ENCODE results near the gene SH3YL1. TPM values are rescaled to one million over a fixed set of nuclear protein-coding genes. Genes with fewer than 3 reads are reported as not detected.

Gene SH3YL1
- total and polyA plus RNA-seq, 10 donors: 30.6 to 72.8 (median 37.0) TPM

DNA sequence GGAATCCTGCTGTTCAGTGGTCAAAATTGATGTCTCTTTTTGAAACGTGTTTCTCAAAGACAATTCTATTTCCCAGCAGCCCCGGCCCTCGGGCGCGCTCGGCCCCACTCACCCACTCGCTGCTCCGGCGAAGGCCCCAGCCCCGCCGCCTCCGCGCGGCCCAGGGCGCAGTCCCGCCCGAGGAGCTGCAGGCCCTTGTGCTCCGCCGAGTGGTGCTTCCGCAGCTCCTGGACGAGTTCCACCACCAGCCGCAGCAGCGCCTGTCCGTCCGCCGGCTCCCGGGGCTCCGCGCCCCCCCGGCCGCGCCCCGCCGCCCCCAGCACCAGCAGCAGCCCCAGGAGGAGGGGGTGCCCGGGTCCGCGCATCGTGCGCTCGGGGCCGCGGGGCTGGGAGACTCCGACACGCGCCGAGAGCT is 23.6 kb upstream of the SH3YL1 start:
- WGBS, 5 donors: 0 to 1% (median 1%) methylated on average over 27 to 46 of the region's 46 CpGs
- no peak for DNase-seq
- peak overlapping the region; percentile 36 to 70 (median 55) for H3K4me3 ChIP-seq
- H3K36me3 ChIP-seq: peaks cover 0 to 22% (median under 1%) of the 10 kb centered on the region in 6 donors
- TF ChIP-seq POLR2AphosphoS5 (IDR thresholded peaks at IDR 0.05): no peak
- TF ChIP-seq, protein P1, sequence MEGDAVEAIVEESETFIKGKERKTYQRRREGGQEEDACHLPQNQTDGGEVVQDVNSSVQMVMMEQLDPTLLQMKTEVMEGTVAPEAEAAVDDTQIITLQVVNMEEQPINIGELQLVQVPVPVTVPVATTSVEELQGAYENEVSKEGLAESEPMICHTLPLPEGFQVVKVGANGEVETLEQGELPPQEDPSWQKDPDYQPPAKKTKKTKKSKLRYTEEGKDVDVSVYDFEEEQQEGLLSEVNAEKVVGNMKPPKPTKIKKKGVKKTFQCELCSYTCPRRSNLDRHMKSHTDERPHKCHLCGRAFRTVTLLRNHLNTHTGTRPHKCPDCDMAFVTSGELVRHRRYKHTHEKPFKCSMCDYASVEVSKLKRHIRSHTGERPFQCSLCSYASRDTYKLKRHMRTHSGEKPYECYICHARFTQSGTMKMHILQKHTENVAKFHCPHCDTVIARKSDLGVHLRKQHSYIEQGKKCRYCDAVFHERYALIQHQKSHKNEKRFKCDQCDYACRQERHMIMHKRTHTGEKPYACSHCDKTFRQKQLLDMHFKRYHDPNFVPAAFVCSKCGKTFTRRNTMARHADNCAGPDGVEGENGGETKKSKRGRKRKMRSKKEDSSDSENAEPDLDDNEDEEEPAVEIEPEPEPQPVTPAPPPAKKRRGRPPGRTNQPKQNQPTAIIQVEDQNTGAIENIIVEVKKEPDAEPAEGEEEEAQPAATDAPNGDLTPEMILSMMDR (IDR thresholded peaks at IDR 0.05 in 8 of 11, conservative IDR thresholded peaks at IDR 0.05 in 3 of 11): no peak
- no peak for TF ChIP-seq POLR2A (IDR thresholded peaks at IDR 0.05)
- peaks cover 13 to 43% (median 33%) of the 10 kb centered on the region in 6 donors for H3K4me1 ChIP-seq
- no peaks in the 10 kb centered on the region for H3K9me3 ChIP-seq
- H3K27me3 ChIP-seq (replicated peaks in 1 of 7): peaks cover 0 to 55% (median 36%) of the 10 kb centered on the region in 7 donors
- intact Hi-C loops (cut with DNase I; ENCODE audit: low total_unique reads): no loop called here
- H3K27ac ChIP-seq: peak overlapping the region in 7 of 8 donors; percentile 36 to 78 (median 63)

DNA sequence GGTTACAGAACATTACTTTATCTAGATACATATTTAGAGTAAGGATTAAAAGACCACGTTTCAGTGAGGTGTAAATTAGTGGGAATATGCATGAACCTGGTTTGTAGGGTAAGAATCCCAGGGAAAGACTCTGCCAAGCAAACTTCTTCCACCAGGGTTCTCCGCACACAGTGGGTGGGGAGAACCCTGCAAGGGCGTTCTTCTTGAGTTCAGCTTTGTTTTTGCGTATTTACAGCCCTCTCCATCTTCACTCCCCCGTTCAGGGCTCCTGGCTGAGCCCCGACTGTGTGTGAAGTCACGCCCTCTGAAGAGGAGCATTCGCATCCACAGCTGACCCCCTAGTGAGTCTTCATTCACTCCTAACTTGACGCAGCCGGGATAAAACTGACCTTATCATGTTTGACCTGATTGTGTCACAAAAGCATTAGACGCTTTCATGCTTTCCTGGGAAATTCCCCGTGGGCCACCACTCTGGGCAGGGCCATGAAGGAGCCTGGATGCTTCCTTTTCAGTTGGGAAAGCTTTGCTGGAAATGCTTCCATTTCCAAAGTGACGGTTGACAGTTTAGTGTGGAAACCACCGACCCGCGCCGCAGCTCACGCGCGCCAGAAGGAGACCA is 23.1 kb upstream of the SH3YL1 start:
- Histone ChIP-seq H3K27ac (peak overlapping the region in 5 of 8 donors; percentile 58 to 78 (median 65)), H3K9me3 (no peaks in the 10 kb centered on the region), H3K27me3 (replicated peaks in 1 of 7) (peaks cover 0 to 55% (median 36%) of the 10 kb centered on the region in 7 donors), H3K4me3 (peak overlapping the region in 7 of 8 donors; percentile 49 to 70 (median 58)), H3K4me1 (peaks cover 13 to 43% (median 33%) of the 10 kb centered on the region in 6 donors), H3K36me3 (peaks cover 0 to 28% (median 5%) of the 10 kb centered on the region in 6 donors)
- intact Hi-C loops (cut with DNase I; ENCODE audit: low total_unique reads): no loop called here
- 24 to 30% (median 28%) methylated on average over 20 of the region's 20 CpGs for WGBS, 5 donors
- no peak for DNase-seq
- TF ChIP-seq, protein P1 (IDR thresholded peaks at IDR 0.05 in 8 of 11, conservative IDR thresholded peaks at IDR 0.05 in 3 of 11): no peak
- no peak for TF ChIP-seq POLR2A (IDR thresholded peaks at IDR 0.05)
- peak in 2 of 3 donors; percentile 13 to 22 for TF ChIP-seq POLR2AphosphoS5 (IDR thresholded peaks at IDR 0.05)

- peaks cover 0 to 53% (median 36%) of the 10 kb centered on the region in 7 donors for H3K27me3 ChIP-seq (replicated peaks in 1 of 7)
- no peaks in the 10 kb centered on the region for H3K9me3 ChIP-seq
- DNase-seq: no peak
- H3K4me3 ChIP-seq: no peak overlapping the region
- H3K36me3 ChIP-seq: peaks cover 0 to 36% (median 14%) of the 10 kb centered on the region in 6 donors
- H3K27ac ChIP-seq: no peak overlapping the region
- no peak for TF ChIP-seq POLR2AphosphoS5 (IDR thresholded peaks at IDR 0.05)
- TF ChIP-seq, protein P1 (IDR thresholded peaks at IDR 0.05 in 8 of 11, conservative IDR thresholded peaks at IDR 0.05 in 3 of 11): no peak
- no peak for TF ChIP-seq POLR2A (IDR thresholded peaks at IDR 0.05)
- intact Hi-C loops (cut with DNase I; ENCODE audit: low total_unique reads): no loop called here
- whole genome bisulfite sequencing, 5 donors: 85 to 91% (median 89%) methylated on average over 6 of the region's 6 CpGs
- H3K4me1 ChIP-seq: peaks cover 13 to 43% (median 33%) of the 10 kb centered on the region in 6 donors
Measured at GRCh38 chr2:286035-286434, 22.2 kb upstream of the SH3YL1 start.

DNA sequence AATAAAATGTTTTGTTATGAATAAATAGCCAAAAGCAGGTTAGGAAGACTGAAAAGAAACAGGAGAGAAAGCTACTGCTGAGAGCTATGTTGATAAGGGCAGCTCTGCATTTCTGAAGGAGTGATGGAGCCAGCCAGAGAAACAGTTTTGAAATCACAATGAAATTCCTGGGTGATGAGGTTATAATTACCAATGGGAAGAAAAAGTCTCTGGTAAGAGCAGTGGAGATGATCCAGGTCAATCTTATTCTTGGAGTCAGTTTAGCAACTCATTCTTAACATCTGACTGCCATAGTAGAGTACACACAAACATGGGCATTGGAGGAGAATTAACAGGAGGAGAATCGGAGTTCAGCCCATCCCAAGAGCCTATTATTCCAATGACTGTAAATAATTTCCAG is 21.7 kb upstream of the SH3YL1 start:
- H3K9me3 ChIP-seq: no peaks in the 10 kb centered on the region
- H3K27ac ChIP-seq: no peak overlapping the region
- peaks cover 13 to 43% (median 33%) of the 10 kb centered on the region in 6 donors for H3K4me1 ChIP-seq
- peaks cover 0 to 41% (median 19%) of the 10 kb centered on the region in 6 donors for H3K36me3 ChIP-seq
- H3K4me3 ChIP-seq: no peak overlapping the region
- TF ChIP-seq, protein P1 (IDR thresholded peaks at IDR 0.05 in 8 of 11, conservative IDR thresholded peaks at IDR 0.05 in 3 of 11): no peak
- no peak for TF ChIP-seq POLR2A (IDR thresholded peaks at IDR 0.05)
- no peak for TF ChIP-seq POLR2AphosphoS5 (IDR thresholded peaks at IDR 0.05)
- 85 to 93% (median 90%) methylated on average over 1 of the region's 1 CpG for WGBS, 5 donors
- peaks cover 0 to 48% (median 36%) of the 10 kb centered on the region in 7 donors for H3K27me3 ChIP-seq (replicated peaks in 1 of 7)
- intact Hi-C loops (cut with DNase I; ENCODE audit: low total_unique reads): no loop called here
- no peak for DNase-seq
